ENCODE measurements around the gene AFF3.

AFF3 gene

GRCh38 chr2:100031604-100032003, 110.8 kb downstream of the AFF3 start:
- Histone ChIP-seq H3K4me3 (ENCODE audit: low read depth, low read length, poor library complexity, severe bottlenecking) (no peak overlapping the region), H3K4me1 (ENCODE audit: insufficient read depth, low read length, severe bottlenecking) (no peaks in the 10 kb centered on the region), H4K20me1 (ENCODE audit: insufficient read depth, low read length) (no peaks in the 10 kb centered on the region), H3F3A (ENCODE audit: insufficient read depth, low read length) (no peaks in the 10 kb centered on the region), H3K9me3 (ENCODE audit: low read length) (no peaks in the 10 kb centered on the region), H3K4me2 (ENCODE audit: low read length) (no peak overlapping the region), H2AFZ (ENCODE audit: low read length) (no peak overlapping the region), H3K27ac (ENCODE audit: low read depth, low read length, poor library complexity, severe bottlenecking) (no peak overlapping the region), H3K27me3 (ENCODE audit: insufficient read depth, low read length) (no peaks in the 10 kb centered on the region), H3K36me3 (ENCODE audit: insufficient read depth, low read length) (peaks cover 59% of the 10 kb centered on the region), H3K79me2 (ENCODE audit: insufficient read depth, low read length) (peaks cover 88% of the 10 kb centered on the region), H3K9me2 (ENCODE audit: low read depth, low read length) (no peaks in the 10 kb centered on the region), H3K9ac (ENCODE audit: low read length) (no peak overlapping the region)
- TF ChIP-seq CTCF (IDR thresholded peaks at IDR 0.05; ENCODE audit: low read length): no peak
- TF ChIP-seq EZH2 (IDR thresholded peaks at IDR 0.05; ENCODE audit: borderline replicate concordance, low read length): no peak

GRCh38 chr2:100029460-100029859, 112.9 kb downstream of the AFF3 start:
- H3K9ac ChIP-seq (ENCODE audit: low read length): no peak overlapping the region
- no peak overlapping the region for H3K4me3 ChIP-seq (ENCODE audit: low read depth, low read length, poor library complexity, severe bottlenecking)
- no peaks in the 10 kb centered on the region for H3K27me3 ChIP-seq (ENCODE audit: insufficient read depth, low read length)
- H4K20me1 ChIP-seq (ENCODE audit: insufficient read depth, low read length): no peaks in the 10 kb centered on the region
- no peaks in the 10 kb centered on the region for H3K9me2 ChIP-seq (ENCODE audit: low read depth, low read length)
- H3K4me2 ChIP-seq (ENCODE audit: low read length): no peak overlapping the region
- H3K9me3 ChIP-seq (ENCODE audit: low read length): no peaks in the 10 kb centered on the region
- peaks cover 77% of the 10 kb centered on the region for H3K79me2 ChIP-seq (ENCODE audit: insufficient read depth, low read length)
- H2AFZ ChIP-seq (ENCODE audit: low read length): no peak overlapping the region
- no peak overlapping the region for H3K27ac ChIP-seq (ENCODE audit: low read depth, low read length, poor library complexity, severe bottlenecking)
- no peaks in the 10 kb centered on the region for H3K4me1 ChIP-seq (ENCODE audit: insufficient read depth, low read length, severe bottlenecking)
- TF ChIP-seq EZH2 (IDR thresholded peaks at IDR 0.05; ENCODE audit: borderline replicate concordance, low read length) (no peak), CTCF (IDR thresholded peaks at IDR 0.05; ENCODE audit: low read length) (peak; percentile 35; the same call in 1 of the 2 replicates)
- peaks cover 54% of the 10 kb centered on the region for H3K36me3 ChIP-seq (ENCODE audit: insufficient read depth, low read length)
- H3F3A ChIP-seq (ENCODE audit: insufficient read depth, low read length): no peaks in the 10 kb centered on the region

GRCh38 chr2:100021791-100022340, 120.5 kb downstream of the AFF3 start:
- H3K9ac ChIP-seq (ENCODE audit: low read length): no peak overlapping the region
- no peak for TF ChIP-seq EZH2 (IDR thresholded peaks at IDR 0.05; ENCODE audit: borderline replicate concordance, low read length)
- no peak for TF ChIP-seq CTCF (IDR thresholded peaks at IDR 0.05; ENCODE audit: low read length)
- no peaks in the 10 kb centered on the region for H3K9me2 ChIP-seq (ENCODE audit: low read depth, low read length)
- H3K36me3 ChIP-seq (ENCODE audit: insufficient read depth, low read length): peaks cover 73% of the 10 kb centered on the region
- peaks cover 17% of the 10 kb centered on the region for H3K4me1 ChIP-seq (ENCODE audit: insufficient read depth, low read length, severe bottlenecking)
- no peak overlapping the region for H3K4me2 ChIP-seq (ENCODE audit: low read length)
- no peaks in the 10 kb centered on the region for H3K9me3 ChIP-seq (ENCODE audit: low read length)
- no peaks in the 10 kb centered on the region for H4K20me1 ChIP-seq (ENCODE audit: insufficient read depth, low read length)
- peaks cover 74% of the 10 kb centered on the region for H3K79me2 ChIP-seq (ENCODE audit: insufficient read depth, low read length)
- H3K27ac ChIP-seq (ENCODE audit: low read depth, low read length, poor library complexity, severe bottlenecking): no peak overlapping the region
- no peak overlapping the region for H3K4me3 ChIP-seq (ENCODE audit: low read depth, low read length, poor library complexity, severe bottlenecking)
- no peaks in the 10 kb centered on the region for H3F3A ChIP-seq (ENCODE audit: insufficient read depth, low read length)
- no peaks in the 10 kb centered on the region for H3K27me3 ChIP-seq (ENCODE audit: insufficient read depth, low read length)
- H2AFZ ChIP-seq (ENCODE audit: low read length): no peak overlapping the region

Data from OCI-LY1 (cell line).